Breast epithelium (tissue), 4 donors: ENCODE results near the gene MICAL3. TPM values are rescaled to one million over a fixed set of nuclear protein-coding genes. Genes with fewer than 3 reads are reported as not detected.
A peak's percentile ranks its signal among the peaks of the same experiment; 100 is the strongest.

Experiments used
- DNase-seq, 2 donors: peaks; one replicate each; pipeline ENCODE4 v3.0.0-alpha.2; 2019; ENCODE audit warnings: low spot score in 2 of 2
- H3K27ac ChIP-seq, 2 donors: fragments of 200-600 bp; sonication (generic) in 1 of 2; one replicate each; pipeline ENCODE4 v1.5.1; 2016 to 2019; ENCODE audit warnings: mild to moderate bottlenecking in 1 of 2
- H3K27me3 ChIP-seq, 2 donors: fragments of 200-600 bp; sonication (generic) in 1 of 2; one replicate each; pipeline versions ENCODE4 v1.5.1 to v1.6.0; 2017 to 2019; ENCODE audit warnings: control low read depth in 1 of 2, mild to moderate bottlenecking in 1 of 2
- H3K36me3 ChIP-seq: fragments of 200-600 bp; one replicate; pipeline ENCODE4 v1.5.1; 2019
- H3K4me1 ChIP-seq, 2 donors: fragments of 200-600 bp; sonication (generic); one replicate each; pipeline ENCODE4 v1.5.1; 2016 to 2019; ENCODE audit warnings: control low read depth in 1 of 2
- H3K4me3 ChIP-seq, 3 donors: fragments of 200-600 bp; sonication (generic); 1 replicate in 2 of 3; 2 replicates in 1 of 3; pipeline ENCODE4 v1.5.1; 2016 to 2019; ENCODE audit warnings: mild to moderate bottlenecking in 3 of 3, moderate library complexity in 2 of 3
- H3K9me3 ChIP-seq, 2 donors: fragments of 200-600 bp; sonication (generic) in 1 of 2; one replicate each; pipeline ENCODE4 v1.5.1; 2016 to 2019; ENCODE audit warnings: control low read depth in 1 of 2
- POLR2A ChIP-seq: fragments of 450-650 bp; IDR thresholded peaks from one replicate; pipeline ENCODE4 v1.6.1; 2016; ENCODE audit warnings: antibody characterized with exemption, mild to moderate bottlenecking, moderate library complexity
- POLR2AphosphoS5 ChIP-seq, 3 donors: sonication (generic); formaldehyde crosslinking; IDR thresholded peaks; one replicate each; pipeline ENCODE4 v1.6.1; 2017; ENCODE audit warnings: antibody characterized with exemption in 3 of 3
- intact Hi-C: fragments of 100-400 bp; cut with DNase I; formaldehyde crosslinking; loops from one replicate; pipeline ENCODE4 v1.15.1; 2023; ENCODE audit warnings: low total_unique reads
- total RNA-seq, 3 donors: library from RNA; depleted of rRNA; stranded (reverse); fragments of >200 nt; gene quantifications; one replicate each; pipeline ENCODE4 v1.1.0, GENCODE V29; 2016
- TF ChIP-seq, protein P1 (sequence below), 3 donors: fragments of 450-650 bp; IDR thresholded peaks; one replicate each; pipeline ENCODE4 v1.5.1; 2016 to 2017; ENCODE audit warnings: antibody characterized with exemption in 3 of 3, mild to moderate bottlenecking in 3 of 3, moderate library complexity in 3 of 3

The MICAL3 gene
- total RNA-seq, 3 donors from 2014 or later = 19.5 to 42.3 (median 34.8) TPM

- peak in 1 of 3 donors; percentile 39 for TF ChIP-seq POLR2AphosphoS5 (IDR thresholded peaks at IDR 0.05)
- TF ChIP-seq, protein P1, sequence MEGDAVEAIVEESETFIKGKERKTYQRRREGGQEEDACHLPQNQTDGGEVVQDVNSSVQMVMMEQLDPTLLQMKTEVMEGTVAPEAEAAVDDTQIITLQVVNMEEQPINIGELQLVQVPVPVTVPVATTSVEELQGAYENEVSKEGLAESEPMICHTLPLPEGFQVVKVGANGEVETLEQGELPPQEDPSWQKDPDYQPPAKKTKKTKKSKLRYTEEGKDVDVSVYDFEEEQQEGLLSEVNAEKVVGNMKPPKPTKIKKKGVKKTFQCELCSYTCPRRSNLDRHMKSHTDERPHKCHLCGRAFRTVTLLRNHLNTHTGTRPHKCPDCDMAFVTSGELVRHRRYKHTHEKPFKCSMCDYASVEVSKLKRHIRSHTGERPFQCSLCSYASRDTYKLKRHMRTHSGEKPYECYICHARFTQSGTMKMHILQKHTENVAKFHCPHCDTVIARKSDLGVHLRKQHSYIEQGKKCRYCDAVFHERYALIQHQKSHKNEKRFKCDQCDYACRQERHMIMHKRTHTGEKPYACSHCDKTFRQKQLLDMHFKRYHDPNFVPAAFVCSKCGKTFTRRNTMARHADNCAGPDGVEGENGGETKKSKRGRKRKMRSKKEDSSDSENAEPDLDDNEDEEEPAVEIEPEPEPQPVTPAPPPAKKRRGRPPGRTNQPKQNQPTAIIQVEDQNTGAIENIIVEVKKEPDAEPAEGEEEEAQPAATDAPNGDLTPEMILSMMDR (IDR thresholded peaks at IDR 0.05) = peak in 1 of 3 donors; percentile 30
- no peak for TF ChIP-seq POLR2A
- Histone ChIP-seq H3K36me3 (no peaks in the 10 kb centered on the region), H3K9me3 (no peaks in the 10 kb centered on the region), H3K4me1 (peaks cover 0 to 3% of the 10 kb centered on the region in 2 donors), H3K27me3 (no peaks in the 10 kb centered on the region), H3K4me3 (peak overlapping the region in 2 of 3 donors; percentile 4 to 7), H3K27ac (peak overlapping the region; percentile 65 to 73)
- peak in 1 of 2 donors; percentile 68 for DNase-seq
- intact Hi-C loops = no loop called here
Measured at GRCh38 chr22:18070556-18071306, 46.4 kb upstream of the MICAL3 start.

GRCh38 chr22:18070041-18070440, 45.7 kb upstream of the MICAL3 start:
- TF ChIP-seq POLR2A = no peak
- TF ChIP-seq, protein P1 (IDR thresholded peaks at IDR 0.05) = no peak
- TF ChIP-seq POLR2AphosphoS5 (IDR thresholded peaks at IDR 0.05) = no peak
- Histone ChIP-seq H3K27ac (peak overlapping the region; percentile 65 to 73), H3K36me3 (no peaks in the 10 kb centered on the region), H3K4me3 (no peak overlapping the region), H3K27me3 (no peaks in the 10 kb centered on the region), H3K4me1 (peaks cover 0 to 3% of the 10 kb centered on the region in 2 donors), H3K9me3 (no peaks in the 10 kb centered on the region)
- DNase-seq = no peak
- intact Hi-C loops = no loop called here

DNA sequence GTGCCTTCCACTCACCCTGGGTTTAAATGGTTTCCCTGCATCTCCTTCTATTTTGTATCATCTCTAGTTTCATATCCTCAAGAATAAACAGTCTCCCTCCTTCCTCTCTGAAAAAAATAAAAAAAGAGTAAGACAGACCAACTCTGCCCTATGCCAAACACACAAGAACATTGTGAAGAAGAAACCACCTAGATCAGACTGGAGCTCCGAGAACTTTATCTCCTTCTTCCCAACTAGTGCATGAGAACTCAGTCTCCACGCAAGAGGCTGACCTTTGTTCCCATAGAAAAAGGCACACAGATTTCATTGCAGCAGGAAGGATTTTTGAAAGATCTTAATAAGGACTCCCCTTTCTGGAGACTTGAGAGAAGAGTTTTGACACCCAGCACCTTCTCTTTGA, 44.7 kb upstream of the MICAL3 start:
- TF ChIP-seq, protein P1 (IDR thresholded peaks at IDR 0.05) = no peak
- TF ChIP-seq POLR2A (no peak), POLR2AphosphoS5 (IDR thresholded peaks at IDR 0.05) (no peak)
- intact Hi-C loops = no loop called here
- Histone ChIP-seq H3K4me3 (no peak overlapping the region), H3K27ac (peak overlapping the region; percentile 81 to 94), H3K27me3 (no peaks in the 10 kb centered on the region), H3K9me3 (no peaks in the 10 kb centered on the region), H3K36me3 (no peaks in the 10 kb centered on the region), H3K4me1 (peaks cover 0 to 3% of the 10 kb centered on the region in 2 donors)
- DNase-seq = no peak

GRCh38 chr22:18068381-18068988, 44.1 kb upstream of the MICAL3 start:
- Histone ChIP-seq H3K27ac (peak overlapping the region; percentile 81 to 94), H3K36me3 (no peaks in the 10 kb centered on the region), H3K27me3 (no peaks in the 10 kb centered on the region), H3K4me1 (peaks cover 0 to 3% of the 10 kb centered on the region in 2 donors), H3K9me3 (no peaks in the 10 kb centered on the region), H3K4me3 (peak overlapping the region in 1 of 3 donors; percentile 41)
- intact Hi-C loops = no loop called here
- TF ChIP-seq, protein P1 (IDR thresholded peaks at IDR 0.05) = no peak
- no peak for TF ChIP-seq POLR2A
- TF ChIP-seq POLR2AphosphoS5 (IDR thresholded peaks at IDR 0.05) = no peak
- peak in 1 of 2 donors; percentile 68 for DNase-seq
